GM13976 (cell line): Measurements from ENCODE around the gene AMN.

Experiments used
- DNase-seq: peaks from one replicate; pipeline ENCODE4 v3.0.0; 2012; ENCODE audit warnings: low spot score
- in situ Hi-C: fragments of 300-500 bp; cut with MboI; formaldehyde crosslinking; loops from one replicate; pipeline ENCODE4 v1.12.0; 2022; ENCODE audit warnings: low sequenced_read_pairs, mixed read lengths, inconsistent platforms; ENCODE audit not compliant: unreplicated experiment
- TF ChIP-seq, protein P1 (sequence below): IDR thresholded peaks from 2 replicates; pipeline ENCODE4 v1.5.1; 2012; ENCODE audit warnings: borderline replicate concordance, mild to moderate bottlenecking; ENCODE audit not compliant: insufficient read depth; ENCODE audit errors: extremely low read depth, missing control alignments, control extremely low read depth

AMN gene

GRCh38 chr14:102903248-102903888, 19.1 kb upstream of the AMN start:
- no peak for DNase-seq
- TF ChIP-seq, protein P1, sequence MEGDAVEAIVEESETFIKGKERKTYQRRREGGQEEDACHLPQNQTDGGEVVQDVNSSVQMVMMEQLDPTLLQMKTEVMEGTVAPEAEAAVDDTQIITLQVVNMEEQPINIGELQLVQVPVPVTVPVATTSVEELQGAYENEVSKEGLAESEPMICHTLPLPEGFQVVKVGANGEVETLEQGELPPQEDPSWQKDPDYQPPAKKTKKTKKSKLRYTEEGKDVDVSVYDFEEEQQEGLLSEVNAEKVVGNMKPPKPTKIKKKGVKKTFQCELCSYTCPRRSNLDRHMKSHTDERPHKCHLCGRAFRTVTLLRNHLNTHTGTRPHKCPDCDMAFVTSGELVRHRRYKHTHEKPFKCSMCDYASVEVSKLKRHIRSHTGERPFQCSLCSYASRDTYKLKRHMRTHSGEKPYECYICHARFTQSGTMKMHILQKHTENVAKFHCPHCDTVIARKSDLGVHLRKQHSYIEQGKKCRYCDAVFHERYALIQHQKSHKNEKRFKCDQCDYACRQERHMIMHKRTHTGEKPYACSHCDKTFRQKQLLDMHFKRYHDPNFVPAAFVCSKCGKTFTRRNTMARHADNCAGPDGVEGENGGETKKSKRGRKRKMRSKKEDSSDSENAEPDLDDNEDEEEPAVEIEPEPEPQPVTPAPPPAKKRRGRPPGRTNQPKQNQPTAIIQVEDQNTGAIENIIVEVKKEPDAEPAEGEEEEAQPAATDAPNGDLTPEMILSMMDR = no peak
- in situ Hi-C loops = no loop called here

DNA sequence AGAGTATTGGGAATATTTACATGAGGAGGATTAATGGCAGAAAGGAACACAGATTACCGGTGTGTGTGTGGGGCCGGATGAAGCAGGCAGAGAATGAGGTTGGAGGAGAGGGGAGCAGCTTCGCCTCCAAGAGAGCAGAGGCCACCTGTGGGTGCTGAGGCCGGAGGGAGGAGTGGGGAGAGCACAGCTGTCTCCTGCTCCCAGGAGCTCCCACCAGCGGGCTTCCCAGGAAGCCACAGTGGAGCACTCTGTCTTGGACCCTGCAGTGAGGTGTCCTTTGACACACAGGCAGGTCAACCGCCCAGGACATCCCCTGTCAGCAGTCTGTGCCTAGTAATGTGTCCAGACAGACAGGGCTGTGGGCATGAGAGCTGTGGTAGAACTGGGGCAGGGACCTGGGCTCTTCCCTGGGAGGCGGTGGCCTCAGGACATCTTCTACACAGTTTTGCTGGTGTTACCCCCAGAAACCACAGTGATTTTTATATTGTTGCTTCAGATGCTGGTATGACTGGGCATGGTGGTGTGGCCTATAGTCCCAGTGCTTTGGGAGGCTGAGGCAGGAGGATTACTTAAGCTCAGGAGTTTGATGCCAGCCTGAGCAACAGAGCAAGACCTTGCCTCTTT, 18.5 kb upstream of the AMN start:
- no peak for DNase-seq
- in situ Hi-C loops = no loop called here
- TF ChIP-seq, protein P1 = no peak

GRCh38 chr14:102905116-102906108, 17.1 kb upstream of the AMN start:
- TF ChIP-seq, protein P1 = no peak
- no peak for DNase-seq
- in situ Hi-C loops = no loop called here

DNA sequence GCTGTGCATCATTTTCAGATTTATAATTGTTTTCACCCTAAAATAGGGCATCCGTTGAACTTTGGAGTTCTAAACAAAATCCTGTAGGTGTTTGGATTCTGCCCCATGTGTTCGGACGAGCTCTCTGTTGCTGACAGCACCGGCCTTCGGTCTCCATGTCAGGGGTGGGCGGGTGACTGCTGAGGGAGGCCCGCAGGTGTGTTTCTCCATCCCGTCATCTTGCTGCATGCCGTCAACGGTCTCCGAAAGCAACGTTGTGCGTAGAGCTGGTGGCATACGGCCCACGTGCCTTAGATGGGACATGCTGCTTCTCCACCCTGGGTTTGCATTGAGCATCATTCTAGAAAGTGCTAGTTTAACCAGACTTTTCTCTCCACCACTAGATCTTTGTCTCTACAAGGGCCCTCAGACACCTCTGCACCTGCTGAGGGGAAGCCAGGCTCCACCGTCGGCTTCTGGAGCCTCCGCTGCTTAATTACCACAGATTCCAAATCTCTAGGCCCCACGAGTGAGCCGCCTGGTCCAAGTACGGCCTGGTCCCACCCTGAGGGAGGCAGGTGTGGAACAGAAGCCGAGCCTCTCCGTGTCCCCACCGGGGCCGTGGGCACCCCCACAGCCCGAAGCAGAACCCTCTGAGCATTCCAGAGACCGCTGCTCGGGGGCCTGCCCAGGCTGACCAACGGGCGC, 15.7 kb upstream of the AMN start:
- in situ Hi-C loops = no loop called here
- TF ChIP-seq, protein P1 = no peak
- DNase-seq = peak; percentile 33

DNA sequence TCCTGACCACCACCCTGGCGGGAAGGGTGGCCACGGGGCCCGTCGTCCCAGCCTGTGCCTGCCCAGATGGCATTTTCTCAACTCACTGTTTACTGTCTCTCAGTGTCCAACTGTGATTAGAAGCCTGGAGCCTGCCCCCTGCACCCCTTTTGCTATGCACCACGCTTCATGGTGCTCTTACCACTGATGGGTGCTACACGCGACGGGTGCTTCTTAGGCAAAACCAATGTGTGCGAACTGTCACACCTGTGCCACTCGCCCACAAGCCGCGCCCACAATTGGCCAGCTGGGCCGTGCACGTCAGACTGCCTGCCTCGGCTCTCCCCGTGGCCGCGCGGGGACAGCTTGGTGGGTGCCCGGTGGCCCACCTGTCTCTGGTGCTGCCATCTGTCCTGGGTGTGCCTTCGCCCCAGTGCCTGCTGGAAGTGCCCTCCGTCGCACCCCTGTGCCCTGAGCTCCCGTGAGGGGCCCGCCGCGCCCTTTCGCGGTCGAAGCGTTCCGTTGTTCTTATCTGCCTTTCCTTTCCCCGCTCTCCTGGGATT, 15.1 kb upstream of the AMN start:
- in situ Hi-C loops = no loop called here
- TF ChIP-seq, protein P1 = no peak
- peak; percentile 27 for DNase-seq

DNA sequence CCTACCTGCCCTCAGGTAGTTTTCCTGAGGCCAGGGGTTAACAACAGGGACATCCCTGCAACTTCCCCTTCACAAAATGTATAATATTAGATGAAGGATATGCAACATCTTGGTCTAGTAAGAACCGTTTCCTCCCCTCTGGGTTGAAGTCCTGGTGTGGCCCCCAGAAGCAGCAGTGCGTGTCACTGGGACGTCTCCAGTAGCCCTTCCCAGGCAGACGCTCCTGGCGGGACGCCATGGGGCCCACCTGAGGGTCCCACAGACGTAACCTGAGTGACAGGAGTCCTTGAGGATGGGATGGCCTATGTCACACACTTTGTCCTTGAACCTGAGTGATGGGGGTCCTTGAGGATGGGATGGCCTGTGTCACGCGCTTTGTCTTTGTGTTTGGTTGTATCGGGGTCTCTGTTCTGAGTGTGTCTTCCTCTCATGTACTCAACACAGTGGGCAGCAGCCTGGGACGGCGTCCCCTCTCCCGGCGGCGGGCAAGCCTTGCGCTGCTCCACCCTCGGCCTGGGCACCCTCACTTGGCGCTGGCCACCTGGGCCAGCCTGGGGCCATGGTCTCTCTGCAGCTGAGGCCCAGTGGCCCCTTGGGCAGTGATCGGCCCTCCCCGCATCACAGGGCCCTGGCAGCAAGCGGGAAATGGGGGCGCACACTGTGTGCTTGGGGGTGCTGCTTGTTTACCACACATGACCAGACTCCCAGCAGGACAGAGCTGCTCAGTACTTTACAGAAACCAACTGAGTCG, 14.3 kb upstream of the AMN start:
- in situ Hi-C loops = no loop called here
- TF ChIP-seq, protein P1 = no peak
- no peak for DNase-seq
